Midbrain (tissue), 1 donor: ENCODE measurements around the gene IGHMBP2.
"Not testable (repeated sequence)": the region's sequence is repeated elsewhere in the genome, so short reads cannot be mapped to it uniquely, and the experiment has no call there.

Experiments
- DNase-seq: peaks from one replicate; lab custom pipeline; 2025; lab: John Stamatoyannopoulos, UW

IGHMBP2 gene

GRCh38 chr11:68962527-68963250, 59.0 kb downstream of the IGHMBP2 start:
- no peak for DNase-seq

GRCh38 chr11:68963779-68964178, 60.1 kb downstream of the IGHMBP2 start:
- DNase-seq = no peak

GRCh38 chr11:68965901-68966853, 62.5 kb downstream of the IGHMBP2 start:
- DNase-seq = no peak

GRCh38 chr11:68966894-68967780, 63.4 kb downstream of the IGHMBP2 start:
- no peak for DNase-seq

GRCh38 chr11:68968306-68969250, 64.9 kb downstream of the IGHMBP2 start:
- no peak for DNase-seq

- DNase-seq = no peak
Measured at GRCh38 chr11:68969386-68969785, 65.7 kb downstream of the IGHMBP2 start.

- no peak for DNase-seq
Measured at GRCh38 chr11:68970921-68971636, 67.4 kb downstream of the IGHMBP2 start.

- DNase-seq = no peak
Measured at GRCh38 chr11:68973219-68973618, 69.5 kb downstream of the IGHMBP2 start.

GRCh38 chr11:68973706-68974105, 70.0 kb downstream of the IGHMBP2 start:
- not testable (repeated sequence) for DNase-seq

GRCh38 chr11:68974421-68975194, 70.9 kb downstream of the IGHMBP2 start:
- no peak for DNase-seq

- no peak for DNase-seq
Measured at GRCh38 chr11:68976095-68976494, 72.4 kb downstream of the IGHMBP2 start.

- DNase-seq = no peak
Measured at GRCh38 chr11:68976563-68976962, 72.9 kb downstream of the IGHMBP2 start.

GRCh38 chr11:68977781-68978625, 74.3 kb downstream of the IGHMBP2 start:
- DNase-seq = no peak

- DNase-seq = no peak
Measured at GRCh38 chr11:68978626-68978930, 74.9 kb downstream of the IGHMBP2 start.

- no peak for DNase-seq
Measured at GRCh38 chr11:68978931-68979594, 75.4 kb downstream of the IGHMBP2 start.

GRCh38 chr11:68979931-68980775, 76.5 kb downstream of the IGHMBP2 start:
- DNase-seq = no peak

GRCh38 chr11:68980776-68981065, 77.0 kb downstream of the IGHMBP2 start, which contains the start of gene MRGPRD:
TSS of gene MRGPRD (minus strand) at chr11:68980986. CDS start at chr11:68980986, 0 bp downstream.
- DNase-seq = no peak
